HCEC 1CT (cell line): ENCODE measurements around the gene SLC2A14.
"Not testable (repeated sequence)": the region's sequence is repeated elsewhere in the genome, so short reads cannot be mapped to it uniquely, and the experiment has no call there.

Experiments
- DNase-seq: peaks from one replicate; pipeline ENCODE4 v3.0.0-alpha.2; 2017

The SLC2A14 gene

DNA sequence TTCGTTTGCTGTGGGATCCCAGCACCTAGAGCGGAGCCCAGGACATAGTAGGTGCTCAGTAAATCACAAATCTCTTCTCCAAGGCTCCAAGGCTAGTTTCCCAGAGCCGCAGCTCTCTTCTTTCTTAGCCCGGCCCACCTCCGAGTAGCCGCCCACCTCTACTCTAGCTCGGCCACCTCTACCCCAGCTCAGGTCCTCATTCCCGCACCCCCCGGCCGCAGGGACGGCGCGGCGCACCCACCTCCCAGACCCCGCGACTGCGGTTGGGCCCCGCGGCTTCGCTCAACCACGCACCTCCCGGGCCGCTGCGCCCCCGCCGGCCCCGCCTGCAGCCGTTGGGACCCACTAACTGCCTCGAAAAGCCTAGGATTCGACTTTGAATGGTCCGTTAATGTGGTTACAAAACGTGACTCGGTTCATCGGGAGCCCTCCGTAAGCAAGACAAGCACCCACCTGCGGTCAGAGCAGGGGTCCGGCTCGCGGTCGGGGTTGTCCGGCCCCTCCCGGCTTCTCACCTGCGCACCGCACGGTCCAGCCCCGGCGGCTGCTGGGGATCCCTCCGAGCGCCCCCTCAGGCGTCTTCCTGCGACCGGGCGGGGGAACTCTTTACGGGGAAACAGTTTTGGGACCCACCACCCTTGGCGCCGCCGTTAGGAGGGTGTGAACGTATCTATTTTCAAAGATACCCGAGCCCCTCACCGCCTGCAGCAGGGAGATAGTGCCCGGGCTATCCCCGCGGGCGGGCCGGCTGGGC lies at the start of gene SLC2A14:
Gene SLC2A14, minus strand, starts transcription at position 350 of the 754 bp plus-strand sequence. CDS start 3,035 bp downstream, outside the sequence.
- DNase-seq = no peak

GRCh38 chr12:7921181-7921580 lies 48.5 kb upstream of the SLC2A14 start:
- not testable (repeated sequence) for DNase-seq

GRCh38 chr12:7918268-7918590 lies 45.5 kb upstream of the SLC2A14 start:
- DNase-seq = not testable (repeated sequence)

GRCh38 chr12:7917392-7918267 lies 44.9 kb upstream of the SLC2A14 start:
- DNase-seq = no peak

DNA sequence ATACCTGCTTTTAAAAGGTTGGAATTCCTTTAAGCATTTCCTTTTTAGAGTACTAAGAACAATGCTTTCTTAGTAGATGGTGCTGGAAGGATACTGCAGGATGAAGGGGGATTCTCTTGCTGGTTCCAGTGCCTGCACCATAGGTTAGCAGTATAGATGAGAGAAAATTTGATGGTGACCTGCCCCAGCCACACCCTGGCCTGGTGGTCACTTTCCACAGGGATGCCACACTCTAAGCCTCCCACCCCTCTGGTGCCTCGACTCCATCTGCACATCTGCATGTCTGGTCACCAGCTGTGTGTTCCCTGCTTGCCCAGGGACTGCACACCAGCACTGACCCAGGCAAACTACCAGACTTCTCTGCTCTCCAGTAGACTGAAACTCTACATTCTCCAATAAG lies 44.2 kb upstream of the SLC2A14 start:
- DNase-seq = no peak

DNA sequence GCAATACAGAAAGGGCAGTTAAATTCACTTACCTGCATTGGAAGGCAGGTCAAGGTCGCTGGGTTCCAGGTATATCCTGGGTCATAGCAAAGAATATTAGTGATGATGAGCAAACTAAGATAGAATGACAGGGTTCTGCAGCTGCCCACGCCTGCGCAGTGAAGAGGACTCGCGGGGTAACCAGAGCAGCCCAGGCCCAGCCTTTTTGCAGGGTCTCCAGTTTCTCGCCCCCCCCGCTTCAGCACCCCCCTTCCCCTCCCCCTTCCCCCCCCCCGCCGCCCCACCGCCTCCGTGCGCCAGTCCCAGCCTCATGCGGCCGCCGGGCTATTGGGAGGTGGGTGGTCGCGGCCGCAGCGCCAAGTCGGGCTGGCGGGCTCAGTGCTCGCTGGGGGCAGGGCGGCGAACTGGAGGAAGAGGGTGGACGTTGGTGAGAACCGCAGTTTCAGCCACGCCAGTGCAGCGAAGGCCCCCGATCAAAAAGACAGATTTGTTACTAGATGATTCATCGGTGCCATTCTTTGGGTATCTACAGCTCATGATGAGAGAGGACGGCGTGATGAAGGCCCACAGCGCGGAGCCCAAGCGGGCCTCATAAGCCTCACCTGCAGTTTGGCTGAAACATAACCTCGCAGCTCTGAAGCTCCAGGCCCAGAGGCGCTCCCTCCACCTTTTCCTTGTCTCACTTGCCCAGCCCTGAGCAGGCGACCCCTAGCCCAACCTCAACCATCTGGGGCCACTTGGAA lies 43.1 kb upstream of the SLC2A14 start:
- no peak for DNase-seq

GRCh38 chr12:7910106-7910505 lies 37.4 kb upstream of the SLC2A14 start:
- DNase-seq = not testable (repeated sequence)

- peak; percentile 60 for DNase-seq
Measured at GRCh38 chr12:7907009-7907408, 34.3 kb upstream of the SLC2A14 start.

GRCh38 chr12:7906303-7906702 lies 33.6 kb upstream of the SLC2A14 start:
- not testable (repeated sequence) for DNase-seq

- DNase-seq = not testable (repeated sequence)
Measured at GRCh38 chr12:7905600-7906125, 32.9 kb upstream of the SLC2A14 start.

- DNase-seq = no peak
Measured at GRCh38 chr12:7905071-7905470, 32.4 kb upstream of the SLC2A14 start.

GRCh38 chr12:7902416-7902815 lies 29.7 kb upstream of the SLC2A14 start:
- DNase-seq = not testable (repeated sequence)

- DNase-seq = peak; percentile 36
Measured at GRCh38 chr12:7899755-7900154, 27.0 kb upstream of the SLC2A14 start.

DNA sequence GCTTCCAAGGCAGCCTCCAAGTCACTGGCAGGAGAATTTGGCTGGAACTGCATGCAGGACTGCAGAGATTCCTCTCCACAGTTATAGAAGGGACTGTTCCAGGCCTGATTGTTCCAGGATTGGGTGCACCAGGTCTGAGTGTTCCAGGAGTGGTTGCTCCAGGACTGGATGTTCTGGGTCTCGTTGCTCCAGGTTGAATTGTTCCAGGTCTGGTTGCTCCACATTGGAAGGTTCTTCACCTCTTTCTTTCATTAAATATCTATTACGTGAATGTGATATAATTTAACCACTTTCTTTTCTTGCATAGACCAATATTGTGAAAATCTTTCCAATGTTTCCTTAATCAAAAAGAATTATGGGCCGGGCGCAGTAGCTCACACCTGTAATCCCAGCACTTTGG lies 24.0 kb upstream of the SLC2A14 start:
- DNase-seq = not testable (repeated sequence)

DNA sequence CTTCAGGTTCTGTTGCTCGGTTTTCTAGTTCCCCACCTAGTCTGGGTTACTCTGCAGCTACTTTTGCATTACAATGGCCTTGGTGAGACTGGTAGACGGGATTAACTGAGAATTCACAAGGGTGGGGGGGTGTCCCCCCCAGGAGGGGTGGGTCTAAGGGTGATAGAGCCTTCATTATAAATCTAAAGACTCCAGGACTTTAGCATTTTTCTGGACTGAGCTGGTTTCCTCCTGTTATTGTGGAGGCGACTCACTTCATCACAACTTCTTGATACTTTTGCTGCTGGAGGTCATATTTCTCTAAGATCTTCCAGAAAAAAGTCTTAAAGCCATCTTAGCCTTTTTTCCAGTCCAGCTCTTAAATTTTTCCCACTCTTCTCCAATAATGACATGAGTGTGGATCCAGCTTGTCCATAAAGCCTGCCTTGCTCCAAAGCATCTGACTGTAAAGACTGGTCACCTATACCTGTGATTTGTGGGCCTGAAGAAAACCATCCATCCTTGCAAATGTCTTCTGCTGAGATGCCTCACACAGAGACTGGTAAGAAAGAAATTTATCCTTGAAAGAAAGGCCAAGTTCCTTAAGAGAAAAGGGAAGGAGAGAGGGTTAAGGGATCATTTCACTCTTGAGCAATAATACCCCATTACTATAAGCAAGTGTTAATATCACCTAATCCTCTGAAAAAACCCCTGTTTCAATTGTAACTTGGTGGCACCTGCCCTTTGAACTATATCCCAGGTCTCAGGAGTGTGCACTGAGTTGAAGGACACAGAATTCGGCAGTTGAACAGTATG lies 19.7 kb upstream of the SLC2A14 start:
- peak; percentile 15 for DNase-seq

DNA sequence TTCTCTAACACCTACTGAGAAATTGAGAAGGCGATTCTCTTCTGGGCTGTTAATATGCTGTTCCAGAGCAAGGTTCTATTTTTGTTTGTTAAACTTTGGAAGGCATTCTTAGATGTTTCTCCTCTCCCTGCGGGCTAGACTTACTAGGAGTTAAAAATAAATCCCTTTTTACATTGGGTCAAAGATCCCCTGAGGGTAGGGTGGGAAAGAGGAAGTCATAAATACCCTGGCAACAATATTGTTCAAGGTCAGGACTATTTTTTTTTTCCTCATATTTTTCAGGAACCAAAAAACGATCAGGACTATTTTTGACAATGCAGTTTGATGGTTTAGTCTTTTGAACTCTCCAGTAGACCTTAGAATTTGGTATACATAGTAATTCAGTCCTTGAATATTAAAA lies 12.0 kb upstream of the SLC2A14 start:
- DNase-seq = no peak

DNA sequence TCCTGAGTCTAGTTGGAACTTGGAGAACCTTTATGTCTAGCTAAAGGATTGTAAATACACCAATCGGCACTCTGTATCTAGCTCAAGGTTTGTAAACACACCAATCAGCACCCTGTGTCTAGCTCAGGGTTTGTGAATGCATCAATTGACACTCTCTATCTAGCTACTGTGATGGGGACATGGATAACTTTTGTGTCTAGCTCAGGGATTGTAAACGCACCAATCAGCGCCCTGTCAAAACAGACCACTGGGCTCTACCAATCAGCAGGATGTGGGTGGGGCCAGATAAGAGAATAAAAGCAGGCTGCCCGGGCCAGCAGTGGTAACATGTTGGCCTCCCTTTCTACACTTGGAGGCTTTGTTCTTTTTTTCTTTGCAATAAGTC lies 9.0 kb upstream of the SLC2A14 start:
- DNase-seq = not testable (repeated sequence)

DNA sequence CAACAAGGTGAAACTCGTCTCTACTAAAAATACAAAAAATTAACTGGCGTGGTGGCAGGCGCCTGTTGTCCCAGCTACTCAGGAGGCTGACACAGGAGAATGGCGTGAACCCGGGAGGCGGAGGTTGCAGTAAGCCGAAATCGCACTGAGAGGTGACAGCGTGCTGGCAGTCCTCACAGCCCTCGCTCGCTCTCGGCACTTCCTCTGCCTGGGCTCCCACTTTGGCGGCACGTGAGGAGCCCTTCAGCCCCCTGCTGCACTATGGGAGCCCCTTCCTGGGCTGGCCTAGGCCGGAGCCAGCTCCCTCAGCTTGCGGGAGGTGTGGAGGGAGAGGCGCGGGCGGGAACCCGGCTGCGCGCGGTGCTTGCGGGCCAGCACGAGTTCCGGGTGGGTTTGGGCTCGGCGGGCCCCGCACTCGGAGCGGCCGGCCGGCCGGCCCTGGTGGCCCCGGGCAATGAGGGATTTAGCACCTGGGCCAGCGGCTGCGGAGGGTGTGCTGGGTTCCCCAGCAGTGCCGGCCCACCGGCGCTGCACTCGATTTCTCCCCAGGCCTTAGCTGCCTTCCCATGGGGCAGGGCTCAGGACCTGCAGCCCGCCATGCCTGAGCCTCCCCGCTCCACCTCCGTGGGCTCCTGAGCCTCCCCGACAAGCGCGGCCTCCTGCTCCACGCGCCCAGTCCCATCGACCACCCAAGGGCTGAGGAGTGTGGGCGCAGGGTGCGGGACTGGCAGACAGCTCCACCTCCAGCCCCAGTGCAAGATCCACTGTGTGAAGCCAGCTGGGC lies 8.4 kb upstream of the SLC2A14 start:
- DNase-seq = not testable (repeated sequence)

DNA sequence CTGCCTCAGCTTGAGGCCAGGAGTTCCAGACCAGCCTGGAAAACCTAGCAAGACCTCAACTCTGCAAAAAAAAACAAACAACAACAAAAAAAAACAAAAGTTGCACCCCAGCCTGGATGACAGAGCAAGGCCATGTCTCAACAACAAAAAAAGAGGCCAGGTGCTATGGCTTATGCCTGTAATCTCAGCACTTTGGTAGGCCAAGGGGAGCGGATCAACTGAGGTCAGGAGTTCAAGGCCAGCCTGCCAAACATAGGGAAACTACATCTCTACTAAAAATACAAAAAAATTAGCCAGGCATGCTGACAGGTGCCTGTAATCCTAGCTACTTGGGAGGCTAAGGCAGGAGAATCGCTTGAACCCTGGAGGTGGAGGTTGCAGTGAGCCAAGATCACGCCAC lies 6.5 kb upstream of the SLC2A14 start:
- DNase-seq = no peak

GRCh38 chr12:7877420-7877819 lies 4.7 kb upstream of the SLC2A14 start:
- DNase-seq = peak; percentile 39

DNA sequence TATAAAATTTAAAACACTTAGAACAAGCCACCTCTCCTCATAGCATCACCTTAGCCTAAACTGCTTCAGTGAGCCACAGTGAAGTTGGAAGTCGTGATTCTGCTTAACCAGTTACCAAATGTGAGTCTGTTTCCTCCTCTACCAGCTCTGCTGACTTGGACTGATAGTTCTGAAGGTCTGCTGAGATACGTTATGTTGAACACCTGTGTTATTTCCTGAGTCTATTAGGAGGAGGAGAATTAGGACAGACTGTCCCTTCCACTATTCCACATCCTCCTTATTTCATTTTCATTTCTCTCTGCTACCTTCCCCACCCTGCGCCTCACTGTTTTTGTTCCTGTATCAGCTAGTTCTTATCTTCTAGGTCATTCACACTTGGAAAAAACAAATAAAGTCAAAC lies 2.4 kb downstream of the SLC2A14 start:
- no peak for DNase-seq
